SK-N-SH treated with all-trans-retinoic acid at 6 μM for 48 hours (cell line): ENCODE measurements around the gene ROBO1.

ENCODE experiments used
- ARNTL ChIP-seq: fragments of 450-650 bp; formaldehyde crosslinking; IDR thresholded peaks from 2 replicates; pipeline ENCODE4 v1.5.0; 2020; ENCODE audit warnings: low read depth, mild to moderate bottlenecking, moderate library complexity, borderline replicate concordance
- ESRRG ChIP-seq: fragments of 250-450 bp; sonication (Bioruptor Pico); IDR thresholded peaks from 2 replicates; pipeline ENCODE4 v1.6.1; 2021; ENCODE audit warnings: mild to moderate bottlenecking
- ISL1 ChIP-seq: fragments of 250-450 bp; sonication (Bioruptor Pico); IDR thresholded peaks from 2 replicates; pipeline ENCODE4 v2.1.2; 2022; ENCODE audit warnings: mild to moderate bottlenecking, moderate library complexity
- OSR1 ChIP-seq: fragments of 250-450 bp; sonication (Bioruptor Pico); IDR thresholded peaks from 2 replicates; pipeline ENCODE4 v1.8.0; 2022; ENCODE audit warnings: moderate library complexity, mild to moderate bottlenecking, inconsistent platforms
- RARB ChIP-seq: fragments of 250-450 bp; sonication (Bioruptor Pico); IDR thresholded peaks from 2 replicates; pipeline ENCODE4 v1.8.0; 2021; ENCODE audit warnings: mild to moderate bottlenecking, moderate library complexity
- SNAI2 ChIP-seq: fragments of 250-450 bp; sonication (Bioruptor Pico); IDR thresholded peaks from 2 replicates; pipeline ENCODE4 v1.5.0; 2020; ENCODE audit warnings: mild to moderate bottlenecking, moderate library complexity
- ZNF565 ChIP-seq: fragments of 450-650 bp; formaldehyde crosslinking; conservative IDR thresholded peaks from 2 replicates; pipeline ENCODE4 v1.5.0; 2020; ENCODE audit warnings: low read depth, mild to moderate bottlenecking, moderate library complexity
- ZNF8 ChIP-seq: fragments of 450-650 bp; formaldehyde crosslinking; IDR thresholded peaks from 2 replicates; pipeline ENCODE4 v1.5.0; 2020; ENCODE audit warnings: mild to moderate bottlenecking, moderate library complexity
- TF ChIP-seq, protein P1 (sequence below): fragments of 250-450 bp; sonication (Bioruptor Pico); IDR thresholded peaks from 2 replicates; pipeline ENCODE4 v1.5.0; 2020; ENCODE audit warnings: mild to moderate bottlenecking, moderate library complexity
- TF ChIP-seq, protein P2 (sequence below): fragments of 250-450 bp; sonication (Bioruptor Pico); IDR thresholded peaks from 2 replicates; pipeline ENCODE4 v1.5.1; 2020; ENCODE audit warnings: low read depth, mild to moderate bottlenecking, moderate library complexity

DNA sequence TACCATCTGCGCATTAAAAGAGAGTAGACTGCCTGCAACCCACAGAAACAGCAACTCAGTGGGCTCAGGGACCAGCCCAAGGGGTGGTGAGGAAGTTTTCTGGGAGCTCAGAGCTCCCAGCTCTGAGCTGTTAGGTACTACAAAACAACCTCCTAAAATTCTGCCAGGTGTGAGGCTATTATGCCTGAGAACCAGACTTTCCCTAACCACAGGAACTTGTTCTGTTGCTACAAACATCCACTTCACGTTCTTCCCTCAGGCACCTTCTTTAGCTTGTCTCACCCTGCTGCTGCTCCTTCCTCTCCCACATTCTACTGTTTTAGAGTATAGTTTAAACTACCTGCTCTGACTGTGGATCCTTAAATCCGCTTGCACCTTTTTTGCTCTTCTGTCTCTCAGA, 399.4 kb downstream of the ROBO1 start:
- no peak for TF ChIP-seq ISL1 (CRISPR knock-in tag)
- TF ChIP-seq RARB (CRISPR knock-in tag): no peak
- no peak for TF ChIP-seq ZNF8 (CRISPR knock-in tag)
- TF ChIP-seq ESRRG: no peak
- TF ChIP-seq SNAI2 (CRISPR knock-in tag): no peak
- no peak for TF ChIP-seq ZNF565 (CRISPR knock-in tag)
- no peak for TF ChIP-seq ARNTL (CRISPR knock-in tag)
- TF ChIP-seq OSR1 (CRISPR knock-in tag): no peak
- TF ChIP-seq, protein P1, sequence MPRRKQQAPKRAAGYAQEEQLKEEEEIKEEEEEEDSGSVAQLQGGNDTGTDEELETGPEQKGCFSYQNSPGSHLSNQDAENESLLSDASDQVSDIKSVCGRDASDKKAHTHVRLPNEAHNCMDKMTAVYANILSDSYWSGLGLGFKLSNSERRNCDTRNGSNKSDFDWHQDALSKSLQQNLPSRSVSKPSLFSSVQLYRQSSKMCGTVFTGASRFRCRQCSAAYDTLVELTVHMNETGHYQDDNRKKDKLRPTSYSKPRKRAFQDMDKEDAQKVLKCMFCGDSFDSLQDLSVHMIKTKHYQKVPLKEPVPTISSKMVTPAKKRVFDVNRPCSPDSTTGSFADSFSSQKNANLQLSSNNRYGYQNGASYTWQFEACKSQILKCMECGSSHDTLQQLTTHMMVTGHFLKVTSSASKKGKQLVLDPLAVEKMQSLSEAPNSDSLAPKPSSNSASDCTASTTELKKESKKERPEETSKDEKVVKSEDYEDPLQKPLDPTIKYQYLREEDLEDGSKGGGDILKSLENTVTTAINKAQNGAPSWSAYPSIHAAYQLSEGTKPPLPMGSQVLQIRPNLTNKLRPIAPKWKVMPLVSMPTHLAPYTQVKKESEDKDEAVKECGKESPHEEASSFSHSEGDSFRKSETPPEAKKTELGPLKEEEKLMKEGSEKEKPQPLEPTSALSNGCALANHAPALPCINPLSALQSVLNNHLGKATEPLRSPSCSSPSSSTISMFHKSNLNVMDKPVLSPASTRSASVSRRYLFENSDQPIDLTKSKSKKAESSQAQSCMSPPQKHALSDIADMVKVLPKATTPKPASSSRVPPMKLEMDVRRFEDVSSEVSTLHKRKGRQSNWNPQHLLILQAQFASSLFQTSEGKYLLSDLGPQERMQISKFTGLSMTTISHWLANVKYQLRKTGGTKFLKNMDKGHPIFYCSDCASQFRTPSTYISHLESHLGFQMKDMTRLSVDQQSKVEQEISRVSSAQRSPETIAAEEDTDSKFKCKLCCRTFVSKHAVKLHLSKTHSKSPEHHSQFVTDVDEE (CRISPR knock-in tag): no peak
- TF ChIP-seq, protein P2, sequence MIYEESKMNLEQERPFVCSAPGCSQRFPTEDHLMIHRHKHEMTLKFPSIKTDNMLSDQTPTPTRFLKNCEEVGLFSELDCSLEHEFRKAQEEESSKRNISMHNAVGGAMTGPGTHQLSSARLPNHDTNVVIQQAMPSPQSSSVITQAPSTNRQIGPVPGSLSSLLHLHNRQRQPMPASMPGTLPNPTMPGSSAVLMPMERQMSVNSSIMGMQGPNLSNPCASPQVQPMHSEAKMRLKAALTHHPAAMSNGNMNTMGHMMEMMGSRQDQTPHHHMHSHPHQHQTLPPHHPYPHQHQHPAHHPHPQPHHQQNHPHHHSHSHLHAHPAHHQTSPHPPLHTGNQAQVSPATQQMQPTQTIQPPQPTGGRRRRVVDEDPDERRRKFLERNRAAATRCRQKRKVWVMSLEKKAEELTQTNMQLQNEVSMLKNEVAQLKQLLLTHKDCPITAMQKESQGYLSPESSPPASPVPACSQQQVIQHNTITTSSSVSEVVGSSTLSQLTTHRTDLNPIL (CRISPR knock-in tag): no peak
